HG02763 (cell line): ENCODE data around the gene DNAJC22.

Experiments used
- ATAC-seq: cut with Tn5 transposase; IDR thresholded peaks from one replicate; pipeline ENCODE4 v1.9.1; 2021; ENCODE audit warnings: mild to moderate bottlenecking, moderate library complexity; ENCODE audit not compliant: unreplicated experiment

DNAJC22 gene

DNA sequence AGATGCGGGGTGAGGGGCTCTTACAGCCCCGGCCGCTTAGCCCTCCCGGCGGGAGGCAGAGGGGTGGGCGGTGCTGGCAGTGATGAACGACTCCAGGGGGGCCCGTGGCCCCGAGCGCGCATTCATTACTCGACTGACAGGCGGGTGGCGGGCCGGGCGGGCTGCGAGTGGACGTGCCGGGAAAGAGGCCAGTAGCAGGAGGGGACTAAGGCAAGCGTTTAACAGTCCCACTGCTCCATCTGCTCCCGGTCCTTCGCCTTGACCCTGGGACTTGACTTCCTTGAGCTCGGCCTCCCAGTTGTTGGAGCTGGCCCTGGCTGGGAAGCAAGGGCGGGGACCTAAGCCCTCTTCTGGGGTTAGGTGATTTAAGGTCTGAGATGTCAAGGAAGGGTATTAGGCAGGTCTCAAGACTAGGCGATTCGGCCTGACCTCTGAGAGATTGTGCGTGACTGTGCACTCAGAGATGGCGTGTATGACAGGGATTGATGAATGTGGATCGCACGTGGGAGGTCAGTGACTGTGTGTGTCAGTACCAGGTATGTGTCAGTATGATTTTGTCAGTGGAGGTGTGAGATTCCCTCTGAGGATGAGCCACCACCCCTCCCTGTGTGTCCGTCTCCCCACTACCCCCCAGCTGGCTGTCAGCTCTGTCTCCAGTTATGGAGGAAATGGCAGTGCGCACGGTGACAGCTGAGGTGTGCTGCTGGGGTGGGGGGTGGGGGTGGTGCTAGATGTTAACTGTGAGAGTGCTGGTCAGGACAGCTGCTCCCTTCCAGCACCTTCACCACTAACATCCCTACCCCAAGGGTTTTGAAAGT, 3.6 kb upstream of the DNAJC22 start:
- no peak for ATAC-seq

- no peak for ATAC-seq
Measured at GRCh38 chr12:49344486-49345050, 2.1 kb upstream of the DNAJC22 start.

- no peak for ATAC-seq
Measured at GRCh38 chr12:49345051-49345824, 1.4 kb upstream of the DNAJC22 start.

GRCh38 chr12:49345825-49346658, 646 bp upstream of the DNAJC22 start:
- no peak for ATAC-seq

GRCh38 chr12:49347311-49348193, 864 bp downstream of the DNAJC22 start:
- ATAC-seq, result peak; percentile 33

- no peak for ATAC-seq
Measured at GRCh38 chr12:49348781-49349180, 2.1 kb downstream of the DNAJC22 start.

- ATAC-seq, result no peak
Measured at GRCh38 chr12:49349266-49349665, 2.6 kb downstream of the DNAJC22 start.

DNA sequence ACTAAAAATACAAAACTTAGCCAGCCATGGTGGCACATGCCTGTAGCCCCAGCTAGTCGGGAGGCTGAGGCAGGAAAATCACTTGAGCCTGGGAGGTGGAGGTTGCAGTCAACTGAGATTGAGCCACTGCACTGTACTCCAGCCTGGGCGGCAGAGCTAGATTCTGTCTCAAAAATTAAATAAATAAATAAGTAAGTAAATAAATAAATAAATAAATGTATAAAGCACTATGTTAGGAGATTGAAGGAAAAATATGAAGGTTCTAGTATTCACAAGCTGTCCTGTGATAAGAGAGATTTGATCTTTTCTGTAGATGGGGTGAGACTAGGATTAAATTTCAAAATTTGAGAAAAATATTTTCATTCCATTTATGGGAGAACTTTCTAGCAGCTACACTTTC, 5.7 kb downstream of the DNAJC22 start:
- no peak for ATAC-seq

DNA sequence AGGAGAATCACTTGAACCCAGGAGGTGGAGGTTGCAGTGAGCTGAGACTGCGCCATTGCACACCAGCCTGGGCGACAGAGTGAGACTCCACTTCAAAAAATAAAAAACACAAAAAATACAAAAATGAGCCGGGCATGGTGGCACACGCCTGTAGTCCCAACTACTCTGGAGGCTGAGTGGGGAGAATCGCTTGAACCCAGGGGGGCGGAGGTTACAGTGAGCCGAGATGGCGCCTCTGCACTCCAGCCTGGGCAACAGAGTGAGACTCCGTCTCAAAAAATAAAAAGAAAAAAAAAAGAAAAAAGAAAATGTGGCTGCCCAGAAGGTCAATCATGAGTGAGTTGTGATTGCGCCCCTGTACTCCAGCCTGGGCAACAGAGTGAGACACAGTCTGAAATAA, 9.2 kb downstream of the DNAJC22 start:
- no peak for ATAC-seq

DNA sequence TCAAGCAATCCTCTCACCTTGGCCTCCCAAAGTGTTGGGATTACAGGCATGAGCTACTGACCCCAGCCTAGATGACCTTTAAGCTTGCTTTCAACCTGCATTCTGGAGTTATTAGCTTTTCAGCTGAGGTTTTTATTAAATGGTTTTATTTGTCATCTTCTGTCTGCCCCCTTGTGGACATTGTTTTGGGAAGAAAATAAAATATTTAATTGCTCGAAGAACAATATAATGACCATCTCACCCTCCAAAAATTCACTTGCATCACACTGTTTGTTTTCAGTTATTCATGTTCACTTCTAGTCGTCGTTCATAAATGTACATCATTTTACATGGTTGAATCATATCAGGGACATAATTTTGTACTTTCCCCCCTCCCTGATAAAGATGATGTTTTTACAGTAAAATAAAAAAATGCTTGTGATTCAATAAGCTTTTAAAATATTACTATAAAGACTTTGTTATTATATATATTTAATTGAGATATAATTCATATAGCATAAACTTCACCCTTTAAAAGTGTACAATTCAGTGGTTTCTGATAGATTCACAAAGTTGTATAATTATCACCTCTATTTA, 10.5 kb downstream of the DNAJC22 start:
- ATAC-seq, result no peak

DNA sequence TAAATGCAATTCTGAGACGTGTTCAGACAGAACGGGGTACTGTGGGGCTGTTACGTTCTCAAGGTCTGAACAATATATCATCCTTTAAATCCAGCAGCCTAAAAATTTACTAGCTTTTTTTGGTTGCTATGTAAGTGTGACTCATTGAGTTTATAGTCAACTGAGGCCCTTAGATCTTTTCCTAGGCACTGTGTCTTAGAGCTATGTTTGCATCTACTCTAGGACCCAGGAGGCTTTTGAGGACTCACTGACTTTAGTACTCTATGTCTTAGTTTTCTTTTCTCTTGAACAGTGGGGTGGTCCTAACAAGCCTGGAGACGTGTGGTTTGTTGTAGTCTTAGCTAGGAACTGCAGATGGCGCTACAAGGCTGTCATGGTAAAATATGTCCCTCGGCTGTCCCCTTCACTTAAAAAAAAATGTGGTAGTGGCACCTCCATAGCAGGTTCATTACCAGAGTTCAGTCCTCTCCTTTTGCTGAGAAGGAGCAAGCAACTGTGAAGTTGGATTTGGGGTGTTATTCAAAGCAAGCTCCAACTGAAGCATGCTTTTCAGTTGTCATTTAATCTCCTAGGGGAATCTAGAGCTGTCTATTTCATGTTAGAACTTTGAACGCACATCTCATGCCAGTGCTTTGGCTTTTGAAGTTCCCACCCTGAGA, 11.9 kb downstream of the DNAJC22 start:
- ATAC-seq, result no peak

- ATAC-seq, result no peak
Measured at GRCh38 chr12:49359671-49360070, 13.0 kb downstream of the DNAJC22 start.

DNA sequence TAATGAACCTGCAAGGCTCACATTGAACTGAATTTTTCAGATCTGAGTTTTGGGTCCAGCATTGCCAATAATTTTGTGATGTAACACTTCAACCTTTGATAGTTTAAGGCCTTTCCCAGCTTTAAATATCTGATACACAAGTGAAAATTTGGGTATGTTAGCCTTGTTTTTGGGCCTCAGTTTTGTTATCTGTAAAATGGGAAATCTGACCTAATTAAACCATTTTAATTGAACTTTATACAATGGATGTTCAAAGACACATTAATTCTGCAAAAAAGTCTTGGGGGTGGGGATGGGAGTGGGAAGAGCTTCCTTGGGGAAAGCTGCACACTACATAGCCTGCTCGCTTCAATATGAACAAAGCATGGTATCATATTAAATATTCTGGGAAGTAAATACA, 15.4 kb downstream of the DNAJC22 start:
- no peak for ATAC-seq

GRCh38 chr12:49364989-49365388, 18.3 kb downstream of the DNAJC22 start:
- no peak for ATAC-seq

GRCh38 chr12:49365542-49365941, 18.9 kb downstream of the DNAJC22 start:
- ATAC-seq, result no peak

DNA sequence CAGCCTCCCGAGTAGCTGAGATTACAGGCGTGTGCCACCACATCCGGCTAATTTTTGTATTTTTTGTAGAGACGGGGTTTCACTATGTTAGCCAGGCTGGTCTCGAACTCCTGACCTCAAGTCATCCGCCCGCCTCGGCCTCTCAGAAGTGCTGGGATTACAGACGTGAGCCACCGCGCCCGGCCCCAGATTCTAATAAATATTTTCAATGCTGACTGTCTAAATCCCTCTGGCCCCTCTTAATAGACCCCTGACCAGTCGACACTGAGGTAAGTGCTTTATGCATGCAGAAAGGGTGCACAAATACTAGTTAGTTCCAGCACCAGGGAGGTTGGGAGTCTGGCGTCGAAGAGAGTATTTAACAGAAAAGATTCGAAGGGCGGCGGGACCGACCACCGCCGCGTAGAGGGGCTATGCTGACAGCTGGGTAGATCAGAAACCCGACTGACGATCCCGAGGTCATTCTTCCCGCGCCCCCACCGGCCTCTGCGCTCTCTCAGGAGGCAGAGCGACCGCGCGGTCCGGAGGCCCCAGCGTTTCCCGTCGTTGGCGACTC, 19.5 kb downstream of the DNAJC22 start:
- no peak for ATAC-seq

DNA sequence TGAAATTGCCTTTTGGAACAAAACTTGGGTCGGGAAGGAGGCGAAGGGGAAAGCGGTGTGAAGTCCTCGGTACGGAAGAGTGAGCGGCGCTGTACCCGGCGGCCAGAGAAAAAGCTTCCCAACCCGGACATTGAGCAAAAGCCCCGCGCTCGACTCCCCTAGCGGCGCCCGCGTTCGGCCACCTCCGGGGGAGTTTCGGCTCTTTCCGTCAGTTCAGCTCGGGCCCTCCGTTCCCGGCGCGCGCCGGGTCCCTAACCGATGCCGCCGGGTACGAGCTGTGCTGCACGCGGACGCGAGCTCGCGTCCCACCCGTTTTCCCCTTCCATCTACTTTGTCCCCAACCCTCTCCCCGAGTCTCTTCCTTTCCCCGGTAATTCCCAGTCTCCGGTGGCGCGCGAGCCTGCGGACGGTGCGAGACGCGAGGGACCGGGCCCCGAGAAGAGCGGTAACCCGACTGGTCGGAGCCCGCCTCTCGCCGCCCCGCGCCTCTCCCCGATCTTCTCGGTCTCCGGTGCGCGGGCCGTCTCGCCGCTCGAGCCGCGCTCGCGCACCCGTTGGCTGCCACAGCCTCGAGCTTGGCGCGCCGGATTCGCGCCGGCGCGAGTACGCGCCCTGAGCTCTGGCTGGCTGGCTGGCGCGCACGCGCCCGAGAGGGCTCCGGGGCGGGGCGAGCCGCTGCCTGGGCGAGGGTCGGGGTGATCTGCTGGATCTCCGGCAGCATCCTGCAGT, 20.1 kb downstream of the DNAJC22 start:
- peak; percentile 75 for ATAC-seq
